Mesenchymal stem cell (in vitro differentiated cells and primary cell): ENCODE results near the gene TMEM17.

Source experiments
- DNase-seq: peaks from one replicate; pipeline ENCODE4 v3.0.0-alpha.2; 2013
- H2AFZ ChIP-seq: one replicate; pipeline ENCODE4 v1.6.1; 2013; ENCODE audit warnings: low read depth, mild to moderate bottlenecking, control low read depth, inconsistent platforms, low read length, moderate library complexity
- H2AK5ac ChIP-seq: 2 replicates; pipeline ENCODE4 v1.6.1; 2013; ENCODE audit warnings: low read length, moderate library complexity, mild to moderate bottlenecking, inconsistent platforms; ENCODE audit not compliant: severe bottlenecking
- H2BK120ac ChIP-seq: one replicate; pipeline ENCODE4 v1.6.1; 2013; ENCODE audit warnings: low read depth, mild to moderate bottlenecking, inconsistent platforms, low read length, moderate library complexity
- H2BK12ac ChIP-seq, 2 experiments: one replicate each; pipeline ENCODE4 v1.6.1; 2013; ENCODE audit warnings: inconsistent platforms in 2 of 2, low read length in 2 of 2, mild to moderate bottlenecking in 2 of 2, moderate library complexity in 2 of 2, control low read depth in 1 of 2
- H2BK15ac ChIP-seq: one replicate; pipeline ENCODE4 v1.6.1; 2013; ENCODE audit warnings: mild to moderate bottlenecking, low read depth, inconsistent platforms; ENCODE audit not compliant: poor library complexity, severe bottlenecking
- H2BK5ac ChIP-seq: 2 replicates; pipeline ENCODE4 v1.6.1; 2013; ENCODE audit warnings: low read depth, mild to moderate bottlenecking, low read length, control low read depth, inconsistent platforms; ENCODE audit not compliant: poor library complexity, severe bottlenecking
- H3K14ac ChIP-seq, 2 experiments: one replicate each; pipeline ENCODE4 v1.6.1; 2013; ENCODE audit warnings: inconsistent platforms in 2 of 2, low read length in 2 of 2, control low read depth in 1 of 2, mild to moderate bottlenecking in 1 of 2, moderate library complexity in 1 of 2
- H3K18ac ChIP-seq, 2 experiments: one replicate each; pipeline ENCODE4 v1.6.1; 2013; ENCODE audit warnings: inconsistent platforms in 2 of 2, low read length in 2 of 2, control low read depth in 1 of 2, low read depth in 1 of 2, mild to moderate bottlenecking in 1 of 2
- H3K23ac ChIP-seq, 2 experiments: one replicate each; pipeline ENCODE4 v1.6.1; 2013; ENCODE audit warnings: inconsistent platforms in 2 of 2, low read length in 2 of 2, mild to moderate bottlenecking in 2 of 2, moderate library complexity in 2 of 2, control low read depth in 1 of 2
- H3K27ac ChIP-seq: 2 replicates; pipeline ENCODE4 v1.5.1; 2013; ENCODE audit warnings: mild to moderate bottlenecking, moderate library complexity, low read length, control low read depth, inconsistent platforms; ENCODE audit not compliant: poor library complexity, severe bottlenecking
- H3K27me3 ChIP-seq, 2 experiments: 2 replicates each; pipeline versions ENCODE4 v1.6.1 to v1.7.0; 2013; ENCODE audit warnings: low read length in 2 of 2, mild to moderate bottlenecking in 2 of 2, moderate library complexity in 2 of 2, control low read depth in 1 of 2, inconsistent platforms in 1 of 2; ENCODE audit not compliant: control insufficient read depth in 1 of 2, insufficient read depth in 1 of 2
- H3K36me3 ChIP-seq, 2 experiments: 2 replicates each; pipeline versions ENCODE4 v1.6.1 to v1.7.0; 2013; ENCODE audit warnings: low read length in 2 of 2, control low read depth in 1 of 2, inconsistent platforms in 1 of 2, low read depth in 1 of 2, mild to moderate bottlenecking in 1 of 2; ENCODE audit not compliant: insufficient read depth in 2 of 2, control insufficient read depth in 1 of 2
- H3K4ac ChIP-seq, 2 experiments: one replicate each; pipeline ENCODE4 v1.6.1; 2013; ENCODE audit warnings: inconsistent platforms in 2 of 2, low read length in 2 of 2, mild to moderate bottlenecking in 2 of 2, moderate library complexity in 2 of 2, control low read depth in 1 of 2, low read depth in 1 of 2
- H3K4me1 ChIP-seq: 2 replicates; pipeline ENCODE4 v1.6.1; 2013; ENCODE audit warnings: low read depth, low read length, control low read depth; ENCODE audit not compliant: control insufficient read depth, insufficient read depth
- H3K4me2 ChIP-seq: 2 replicates; pipeline ENCODE4 v1.6.1; 2013; ENCODE audit warnings: low read length, mild to moderate bottlenecking, inconsistent platforms; ENCODE audit not compliant: poor library complexity, severe bottlenecking
- H3K4me3 ChIP-seq, 2 experiments: 2 replicates each; pipeline versions ENCODE4 v1.5.1 to v1.7.0; 2013; ENCODE audit warnings: low read length in 2 of 2, mild to moderate bottlenecking in 2 of 2, control low read depth in 1 of 2, low read depth in 1 of 2; ENCODE audit not compliant: insufficient read depth in 1 of 2
- H3K79me1 ChIP-seq: replicated peaks from 2 replicates; pipeline ENCODE4 v1.6.1; 2013; ENCODE audit warnings: mild to moderate bottlenecking, control low read depth, low read length, inconsistent platforms; ENCODE audit not compliant: poor library complexity, severe bottlenecking
- H3K9ac ChIP-seq: 2 replicates; pipeline ENCODE4 v1.7.0; 2013; ENCODE audit warnings: mild to moderate bottlenecking, low read length, moderate library complexity
- H3K9me3 ChIP-seq: 2 replicates; pipeline ENCODE4 v1.7.0; 2013; ENCODE audit warnings: mild to moderate bottlenecking, low read length; ENCODE audit not compliant: control insufficient read depth
- H4K8ac ChIP-seq: one replicate; pipeline ENCODE4 v1.6.1; 2013; ENCODE audit warnings: inconsistent platforms, mild to moderate bottlenecking, low read length, moderate library complexity
- H4K91ac ChIP-seq: one replicate; pipeline ENCODE4 v1.6.1; 2013; ENCODE audit warnings: mild to moderate bottlenecking, low read length, inconsistent platforms
- WGBS: methylation state at CpG from one replicate; pipeline ENCODE4 v1.1.7; 2013; ENCODE audit warnings: mixed read lengths; 5-methylcytosine and 5-hydroxymethylcytosine counted together

Gene TMEM17

DNA sequence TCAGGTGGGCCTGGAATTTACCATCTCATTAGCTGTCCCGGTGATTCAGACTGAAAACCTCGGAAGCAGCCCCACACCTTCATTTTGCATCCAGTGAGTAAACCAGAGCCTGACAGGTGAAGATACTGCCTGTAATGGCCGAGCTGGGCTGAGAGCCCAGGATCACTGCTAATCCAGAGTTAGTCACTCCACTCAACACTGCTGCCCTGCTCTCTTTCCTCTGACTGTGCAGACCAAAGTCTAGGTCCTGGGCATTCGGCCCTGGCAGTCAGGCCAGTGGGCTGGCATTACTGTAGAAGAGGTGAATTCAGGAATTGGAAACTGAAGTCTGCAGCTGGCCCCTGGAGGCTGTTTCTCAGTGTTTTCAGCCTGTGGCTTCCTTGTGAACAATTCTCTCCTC, 44.3 kb downstream of the TMEM17 start:
- no peaks in the 10 kb centered on the region for H3K9me3 ChIP-seq
- H3K18ac ChIP-seq: no peak overlapping the region
- H3K9ac ChIP-seq: no peak overlapping the region
- H3K23ac ChIP-seq: no peak overlapping the region
- H3K36me3 ChIP-seq: no peaks in the 10 kb centered on the region
- WGBS: 96% methylated on average over 4 of the region's 4 CpGs
- H2BK120ac ChIP-seq: no peak overlapping the region
- no peak overlapping the region for H2AFZ ChIP-seq
- H2BK12ac ChIP-seq: no peak overlapping the region
- H4K91ac ChIP-seq: no peak overlapping the region
- DNase-seq: no peak
- H4K8ac ChIP-seq: no peak overlapping the region
- no peak overlapping the region for H2AK5ac ChIP-seq
- H3K4me3 ChIP-seq: no peak overlapping the region
- H3K79me1 ChIP-seq: no peaks in the 10 kb centered on the region
- no peak overlapping the region for H3K27ac ChIP-seq
- no peak overlapping the region for H2BK5ac ChIP-seq
- H3K4me2 ChIP-seq: no peak overlapping the region
- no peaks in the 10 kb centered on the region for H3K27me3 ChIP-seq
- H3K4me1 ChIP-seq: peaks cover 12% of the 10 kb centered on the region
- no peak overlapping the region for H2BK15ac ChIP-seq
- H3K14ac ChIP-seq: no peak overlapping the region
- H3K4ac ChIP-seq: no peak overlapping the region

DNA sequence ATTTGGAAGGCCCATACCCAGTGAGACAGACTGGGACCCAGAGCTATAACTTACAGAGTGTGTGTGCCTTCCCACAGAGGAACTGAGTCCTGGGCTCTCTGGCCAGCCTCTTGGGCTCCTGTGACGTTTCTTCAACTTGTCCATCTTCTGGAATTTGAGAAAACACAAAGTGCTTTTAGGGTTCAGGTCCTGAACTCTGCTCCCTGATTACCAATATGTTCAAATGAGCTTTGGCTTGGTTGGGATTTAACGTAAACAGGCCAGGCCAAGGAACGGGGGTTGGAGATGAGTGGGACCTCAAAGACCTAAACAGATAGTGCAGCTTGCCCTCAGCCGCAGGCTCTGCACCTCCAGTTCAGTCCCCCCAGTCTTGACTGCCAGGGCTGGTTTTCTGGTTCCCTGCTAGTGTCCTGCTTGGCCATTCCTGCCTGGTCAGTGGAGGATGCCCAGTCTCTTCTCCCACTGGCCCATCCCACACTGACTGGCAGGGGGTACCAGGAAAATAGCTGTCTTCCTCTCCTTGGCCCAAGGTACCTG, 44.9 kb downstream of the TMEM17 start:
- H3K27me3 ChIP-seq: no peaks in the 10 kb centered on the region
- H3K4me2 ChIP-seq: no peak overlapping the region
- no peak for DNase-seq
- H3K14ac ChIP-seq: peak overlapping the region in 1 of 2 experiments; percentile 18
- no peak overlapping the region for H3K27ac ChIP-seq
- 63% methylated on average over 4 of the region's 4 CpGs for WGBS
- H2AK5ac ChIP-seq: no peak overlapping the region
- H2BK15ac ChIP-seq: no peak overlapping the region
- H2BK120ac ChIP-seq: no peak overlapping the region
- no peaks in the 10 kb centered on the region for H3K9me3 ChIP-seq
- no peak overlapping the region for H2BK5ac ChIP-seq
- H4K91ac ChIP-seq: peak overlapping the region; percentile 62
- H3K9ac ChIP-seq: no peak overlapping the region
- no peak overlapping the region for H3K23ac ChIP-seq
- H3K18ac ChIP-seq: no peak overlapping the region
- no peak overlapping the region for H2AFZ ChIP-seq
- peaks cover 15% of the 10 kb centered on the region for H3K4me1 ChIP-seq
- no peak overlapping the region for H4K8ac ChIP-seq
- no peak overlapping the region for H2BK12ac ChIP-seq
- no peak overlapping the region for H3K4ac ChIP-seq
- H3K4me3 ChIP-seq: no peak overlapping the region
- no peaks in the 10 kb centered on the region for H3K79me1 ChIP-seq
- no peaks in the 10 kb centered on the region for H3K36me3 ChIP-seq

DNA sequence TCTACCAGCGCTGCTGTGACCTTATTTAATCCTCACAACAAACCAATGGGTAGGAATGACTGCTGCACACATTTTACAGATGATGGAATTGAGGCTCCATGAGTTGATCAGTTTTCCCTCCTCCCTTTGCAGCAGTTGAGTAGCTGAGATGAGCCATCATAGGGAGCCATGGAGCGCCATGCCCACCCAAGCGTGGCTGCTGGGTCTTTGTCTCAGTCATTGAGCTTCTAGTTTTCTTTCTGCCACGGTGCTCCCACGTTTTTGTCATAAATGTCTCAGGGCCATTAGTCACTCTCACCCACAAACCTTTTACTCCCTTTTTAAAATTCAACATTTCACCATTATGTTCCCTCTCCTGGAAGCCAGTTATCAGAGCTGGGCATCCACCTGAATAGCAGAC, 45.8 kb downstream of the TMEM17 start:
- H3K4me3 ChIP-seq: no peak overlapping the region
- no peak overlapping the region for H4K8ac ChIP-seq
- WGBS: 93% methylated on average over 5 of the region's 5 CpGs
- no peak overlapping the region for H3K4me2 ChIP-seq
- no peak overlapping the region for H2BK12ac ChIP-seq
- no peak overlapping the region for H4K91ac ChIP-seq
- no peak overlapping the region for H2BK5ac ChIP-seq
- no peaks in the 10 kb centered on the region for H3K27me3 ChIP-seq
- H2AK5ac ChIP-seq: no peak overlapping the region
- H3K36me3 ChIP-seq: no peaks in the 10 kb centered on the region
- no peaks in the 10 kb centered on the region for H3K9me3 ChIP-seq
- no peak overlapping the region for H2BK120ac ChIP-seq
- H3K4ac ChIP-seq: no peak overlapping the region
- peaks cover 15% of the 10 kb centered on the region for H3K4me1 ChIP-seq
- H2BK15ac ChIP-seq: no peak overlapping the region
- H2AFZ ChIP-seq: no peak overlapping the region
- no peak for DNase-seq
- no peak overlapping the region for H3K14ac ChIP-seq
- H3K9ac ChIP-seq: no peak overlapping the region
- no peaks in the 10 kb centered on the region for H3K79me1 ChIP-seq
- H3K23ac ChIP-seq: no peak overlapping the region
- no peak overlapping the region for H3K27ac ChIP-seq
- no peak overlapping the region for H3K18ac ChIP-seq

DNA sequence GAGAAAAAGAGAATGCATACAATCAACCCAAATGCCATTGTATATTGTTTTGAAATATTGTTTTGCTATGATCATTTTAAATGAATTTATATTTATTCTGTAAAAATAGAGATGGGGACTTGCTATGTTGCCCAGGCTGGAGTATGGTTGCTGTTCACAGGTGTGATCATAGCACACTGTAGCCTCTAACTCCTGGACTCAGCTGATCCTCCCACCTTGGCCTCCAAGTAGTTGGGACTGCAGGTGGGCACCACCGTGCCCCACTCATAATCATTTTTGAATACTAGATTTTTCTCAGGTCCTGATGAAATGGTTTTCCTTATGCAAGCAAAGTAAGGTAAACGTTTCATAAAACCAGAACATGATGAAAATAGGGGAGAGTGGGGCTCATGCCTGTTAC, 46.3 kb downstream of the TMEM17 start:
- no peak overlapping the region for H3K23ac ChIP-seq
- H3K4me3 ChIP-seq: no peak overlapping the region
- H3K18ac ChIP-seq: no peak overlapping the region
- peaks cover 15% of the 10 kb centered on the region for H3K4me1 ChIP-seq
- no CpG with 5 or more reads among the region's 2 CpGs for WGBS
- H4K91ac ChIP-seq: no peak overlapping the region
- H3K4ac ChIP-seq: no peak overlapping the region
- no peak overlapping the region for H3K9ac ChIP-seq
- no peak overlapping the region for H2BK5ac ChIP-seq
- DNase-seq: no peak
- no peak overlapping the region for H2BK15ac ChIP-seq
- no peak overlapping the region for H3K14ac ChIP-seq
- H3K36me3 ChIP-seq: no peaks in the 10 kb centered on the region
- H3K4me2 ChIP-seq: no peak overlapping the region
- H2AK5ac ChIP-seq: no peak overlapping the region
- H3K79me1 ChIP-seq: no peaks in the 10 kb centered on the region
- no peak overlapping the region for H2BK120ac ChIP-seq
- no peak overlapping the region for H3K27ac ChIP-seq
- H3K9me3 ChIP-seq: no peaks in the 10 kb centered on the region
- H4K8ac ChIP-seq: no peak overlapping the region
- no peaks in the 10 kb centered on the region for H3K27me3 ChIP-seq
- H2BK12ac ChIP-seq: no peak overlapping the region
- no peak overlapping the region for H2AFZ ChIP-seq
